CD4-positive, alpha-beta memory T cell (primary cell): ENCODE data around the gene CPPED1. TPM values are rescaled to one million over a fixed set of nuclear protein-coding genes. Genes with fewer than 3 reads are reported as not detected.

Source experiments
- CTCF ChIA-PET: fragments of 350-600 bp; sonication (Branson Sonifier 250); formaldehyde crosslinking; loops from one replicate; lab custom pipeline; 2021; ENCODE audit warnings: inconsistent platforms; ENCODE audit not compliant: partially characterized antibody; lab: Charles Lee
- POLR2A ChIA-PET: fragments of 350-600 bp; sonication (Branson Sonifier 250); formaldehyde crosslinking; loops from one replicate; lab custom pipeline; 2021; ENCODE audit not compliant: partially characterized antibody; lab: Charles Lee
- DNase-seq, 5 donors: peaks; one replicate each; pipeline versions ENCODE4 v3.0.0 to v3.0.0-alpha.2; 2020 to 2022; ENCODE audit warnings: mixed read lengths in 1 of 5
- H3K27ac ChIP-seq: one replicate; pipeline ENCODE4 v1.7.0; 2013; ENCODE audit warnings: low read depth, low read length
- H3K27me3 ChIP-seq: 2 replicates; pipeline ENCODE4 v1.7.0; 2013; ENCODE audit warnings: mild to moderate bottlenecking, low read length, moderate library complexity; ENCODE audit not compliant: insufficient read depth
- H3K36me3 ChIP-seq: 2 replicates; pipeline ENCODE4 v1.7.0; 2013; ENCODE audit warnings: mild to moderate bottlenecking, low read length, moderate library complexity; ENCODE audit not compliant: insufficient read depth
- H3K4me1 ChIP-seq: 2 replicates; pipeline ENCODE4 v1.7.0; 2013; ENCODE audit warnings: mild to moderate bottlenecking, low read length, moderate library complexity; ENCODE audit not compliant: insufficient read depth
- H3K4me3 ChIP-seq, 2 donors: one replicate each; pipeline ENCODE4 v1.7.0; 2013; ENCODE audit warnings: low read length in 2 of 2, mild to moderate bottlenecking in 1 of 2
- H3K9me3 ChIP-seq, 2 donors: one replicate each; pipeline ENCODE4 v1.7.0; 2013; ENCODE audit warnings: low read length in 2 of 2, control low read depth in 1 of 2; ENCODE audit not compliant: control insufficient read depth in 1 of 2
- H3K27ac Mint-ChIP-seq, 7 donors: one replicate each; pipeline ENCODE4 v1.8.0; 2020 to 2021; ENCODE audit warnings: mixed read lengths in 7 of 7, mild to moderate bottlenecking in 6 of 7, inconsistent platforms in 3 of 7, moderate library complexity in 3 of 7
- H3K27me3 Mint-ChIP-seq, 2 donors: one replicate each; pipeline ENCODE4 v1.8.0; 2020 to 2021; ENCODE audit warnings: mixed read lengths in 2 of 2
- H3K36me3 Mint-ChIP-seq, 2 donors: one replicate each; pipeline ENCODE4 v1.8.0; 2020 to 2021; ENCODE audit warnings: mixed read lengths in 2 of 2, inconsistent platforms in 1 of 2, mild to moderate bottlenecking in 1 of 2
- H3K4me1 Mint-ChIP-seq, 4 donors: one replicate each; pipeline ENCODE4 v1.8.0; 2020 to 2021; ENCODE audit warnings: mixed read lengths in 4 of 4, mild to moderate bottlenecking in 1 of 4
- H3K4me3 Mint-ChIP-seq, 8 donors: one replicate each; pipeline ENCODE4 v1.8.0; 2020 to 2021; ENCODE audit warnings: mixed read lengths in 8 of 8, mild to moderate bottlenecking in 7 of 8, moderate library complexity in 6 of 8, inconsistent platforms in 3 of 8
- H3K9me3 Mint-ChIP-seq, 8 donors: one replicate each; pipeline ENCODE4 v1.8.0; 2020 to 2021; ENCODE audit warnings: mixed read lengths in 8 of 8, mild to moderate bottlenecking in 5 of 8, inconsistent platforms in 3 of 8, moderate library complexity in 1 of 8
- intact Hi-C: fragments of 100-400 bp; cut with micrococcal nuclease; formaldehyde crosslinking; loops from one replicate; pipeline ENCODE4 v1.15.1; 2023
- polyA plus RNA-seq, 2 donors: library from polyadenylated mRNA; unstranded; fragments of 300-500 nt; fragmentation: Illumina TruSeq; gene quantifications; one replicate each; pipeline ENCODE4 v1.2.3, GENCODE V29; 2021
- total RNA-seq, 2 experiments: library from RNA; stranded (reverse); gene quantifications; one replicate each; pipeline ENCODE4 v1.2.3, GENCODE V29; 2021

Gene CPPED1, protein sequence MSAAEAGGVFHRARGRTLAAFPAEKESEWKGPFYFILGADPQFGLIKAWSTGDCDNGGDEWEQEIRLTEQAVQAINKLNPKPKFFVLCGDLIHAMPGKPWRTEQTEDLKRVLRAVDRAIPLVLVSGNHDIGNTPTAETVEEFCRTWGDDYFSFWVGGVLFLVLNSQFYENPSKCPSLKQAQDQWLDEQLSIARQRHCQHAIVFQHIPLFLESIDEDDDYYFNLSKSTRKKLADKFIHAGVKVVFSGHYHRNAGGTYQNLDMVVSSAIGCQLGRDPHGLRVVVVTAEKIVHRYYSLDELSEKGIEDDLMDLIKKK
- total RNA-seq: 1 to 10 TPM; 7.6 to 7.9 TPM
- 10 to 100 TPM in 1 of 2 donors, 1 to 10 TPM in 1; 9.9 to 12.2 TPM for polyA plus RNA-seq

DNA sequence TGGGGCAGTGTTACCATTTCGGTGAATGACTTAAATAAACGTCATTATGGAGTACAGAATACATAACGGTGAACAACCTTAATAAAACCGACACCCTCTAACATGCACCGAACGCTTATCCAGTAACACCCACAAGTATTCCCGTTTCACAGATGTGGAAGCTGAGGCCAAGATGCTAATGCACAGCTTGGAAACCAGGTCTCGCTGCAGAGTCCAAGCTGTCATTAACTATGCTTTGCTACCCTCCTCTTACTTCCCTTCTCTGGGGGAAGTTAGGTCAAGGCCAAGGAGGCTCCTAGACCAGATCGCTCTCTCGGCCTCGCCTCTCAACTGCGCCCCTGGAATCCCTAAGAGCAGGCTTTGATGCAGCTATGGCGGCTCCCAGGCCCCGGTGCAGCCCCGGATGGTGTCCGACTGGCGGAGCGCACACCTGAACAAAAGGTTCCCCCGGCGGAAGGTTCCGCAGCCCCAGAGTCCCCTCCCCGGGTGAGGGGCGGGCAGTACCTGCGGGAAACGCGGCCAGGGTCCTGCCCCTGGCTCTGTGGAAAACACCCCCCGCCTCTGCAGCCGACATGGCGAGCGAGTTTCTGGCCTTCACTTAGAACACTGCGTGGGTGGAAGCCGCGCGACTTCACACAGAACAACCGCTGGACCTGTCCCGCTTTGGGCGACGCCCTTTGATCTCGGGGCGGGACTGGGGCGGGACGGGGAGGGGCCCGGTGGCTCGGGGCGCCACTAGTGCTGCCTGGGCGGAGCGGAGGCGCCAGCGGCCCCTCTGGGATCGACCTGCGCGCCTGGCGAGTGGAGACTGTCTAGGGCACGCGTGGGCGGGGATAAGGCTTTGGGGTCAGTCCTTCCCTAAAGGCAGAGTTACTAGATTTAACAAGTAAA is at the start of gene CPPED1:
TSS of gene CPPED1 (minus strand) at position 685 of the 891 bp plus-strand sequence. CDS start at position 574, 111 bp downstream.
- peaks cover 0 to 2% of the 10 kb centered on the region in 2 donors for H3K27me3 Mint-ChIP-seq
- ChIA-PET POLR2A (interaction anchor here (0.5 to 2.2 kb wide), 9 partner anchors 14 to 1861 kb away, joined by 3 to 8 read pairs (median 3); partner anchors contain the start of genes CLEC16A, DEXI and SNX29), CTCF (interaction anchor here (0.6 to 1.5 kb wide), 3 partner anchors 13 to 228 kb away, joined by 3 to 4 read pairs (median 3); no protein-coding TSS in a partner anchor)
- Histone ChIP-seq H3K4me1 (peaks cover 18% of the 10 kb centered on the region), H3K27ac (peak within 1 kb of the TSS; percentile 68), H3K36me3 (no peaks in the 10 kb centered on the region), H3K4me3 (peak within 1 kb of the TSS; percentile 68 to 83), H3K9me3 (no peaks in the 10 kb centered on the region), H3K27me3 (no peaks in the 10 kb centered on the region)
- peak within 1 kb of the TSS; percentile 90 to 97 (median 95) for H3K27ac Mint-ChIP-seq
- intact Hi-C loops: loop anchor here (5.0 kb wide), 2 partner anchors 721 to 886 kb away; partner anchors contain the start of gene GSPT1
- H3K4me1 Mint-ChIP-seq: peaks cover 15 to 36% (median 20%) of the 10 kb centered on the region in 4 donors
- H3K9me3 Mint-ChIP-seq: peaks cover 0 to 2% (median 0%) of the 10 kb centered on the region in 8 donors
- DNase-seq: peak; percentile 88 to 95 (median 91)
- H3K36me3 Mint-ChIP-seq: peaks cover 6 to 8% of the 10 kb centered on the region in 2 donors
- peak within 1 kb of the TSS; percentile 91 to 97 (median 94) for H3K4me3 Mint-ChIP-seq

DNA sequence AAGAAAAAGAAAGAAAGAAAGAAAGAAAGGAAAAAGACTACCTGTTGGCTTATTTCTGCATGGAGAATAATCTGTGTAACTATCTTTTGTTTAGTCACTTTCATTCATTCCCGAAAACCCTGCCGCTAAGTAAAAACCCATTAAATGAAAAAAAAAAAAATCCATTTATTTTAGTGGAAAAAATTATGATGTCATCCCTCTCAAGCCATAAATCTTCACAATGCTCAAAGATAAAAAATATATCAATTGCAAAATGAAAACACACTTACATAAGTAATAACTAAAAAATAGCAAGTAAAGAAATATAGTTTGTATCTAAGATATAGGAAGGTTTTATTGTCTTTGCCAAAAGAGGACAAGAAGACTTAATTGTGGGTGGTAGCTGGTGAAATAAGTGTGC is 46.5 kb upstream of the CPPED1 start:
- H3K4me1 Mint-ChIP-seq: no peaks in the 10 kb centered on the region
- POLR2A ChIA-PET: no interaction called here

GRCh38 chr16:12846592-12846991 is 42.9 kb upstream of the CPPED1 start:
- ChIA-PET POLR2A (no interaction called here), CTCF (no interaction called here)
- no peaks in the 10 kb centered on the region for H3K4me1 Mint-ChIP-seq
- no peaks in the 10 kb centered on the region for H3K9me3 ChIP-seq
- H3K27ac ChIP-seq: no peak overlapping the region
- intact Hi-C loops: no loop called here
- H3K4me3 ChIP-seq: no peak overlapping the region
- no peak overlapping the region for H3K27ac Mint-ChIP-seq
- H3K27me3 Mint-ChIP-seq: peaks cover 4 to 7% of the 10 kb centered on the region in 2 donors
- H3K4me1 ChIP-seq: no peaks in the 10 kb centered on the region
- H3K27me3 ChIP-seq: no peaks in the 10 kb centered on the region
- H3K4me3 Mint-ChIP-seq: no peak overlapping the region
- no peak for DNase-seq
- no peaks in the 10 kb centered on the region for H3K36me3 ChIP-seq
- H3K9me3 Mint-ChIP-seq: peaks cover 0 to 3% (median 0%) of the 10 kb centered on the region in 8 donors
- H3K36me3 Mint-ChIP-seq: no peaks in the 10 kb centered on the region

More for the DNA sequence above, 46.5 kb upstream of the CPPED1 start:
- no peaks in the 10 kb centered on the region for H3K9me3 ChIP-seq
- no peak for DNase-seq
- no peaks in the 10 kb centered on the region for H3K4me1 ChIP-seq
- H3K4me3 ChIP-seq: no peak overlapping the region
- CTCF ChIA-PET: no interaction called here
- Mint-ChIP-seq H3K4me3 (no peak overlapping the region), H3K9me3 (no peaks in the 10 kb centered on the region), H3K36me3 (no peaks in the 10 kb centered on the region), H3K27ac (no peak overlapping the region), H3K27me3 (peaks cover 4 to 7% of the 10 kb centered on the region in 2 donors)
- no peak overlapping the region for H3K27ac ChIP-seq
- no peaks in the 10 kb centered on the region for H3K36me3 ChIP-seq
- no peaks in the 10 kb centered on the region for H3K27me3 ChIP-seq
- intact Hi-C loops: no loop called here

GRCh38 chr16:12845282-12845681 is 41.6 kb upstream of the CPPED1 start:
- CTCF ChIA-PET: no interaction called here
- no peaks in the 10 kb centered on the region for H3K27me3 ChIP-seq
- Mint-ChIP-seq H3K4me3 (no peak overlapping the region), H3K27me3 (peaks cover 1 to 7% of the 10 kb centered on the region in 2 donors), H3K27ac (no peak overlapping the region), H3K36me3 (no peaks in the 10 kb centered on the region), H3K4me1 (no peaks in the 10 kb centered on the region), H3K9me3 (peaks cover 0 to 4% (median 0%) of the 10 kb centered on the region in 8 donors)
- POLR2A ChIA-PET: no interaction called here
- H3K27ac ChIP-seq: no peak overlapping the region
- no peak overlapping the region for H3K4me3 ChIP-seq
- no peaks in the 10 kb centered on the region for H3K4me1 ChIP-seq
- intact Hi-C loops: no loop called here
- no peaks in the 10 kb centered on the region for H3K9me3 ChIP-seq
- H3K36me3 ChIP-seq: no peaks in the 10 kb centered on the region
- no peak for DNase-seq

DNA sequence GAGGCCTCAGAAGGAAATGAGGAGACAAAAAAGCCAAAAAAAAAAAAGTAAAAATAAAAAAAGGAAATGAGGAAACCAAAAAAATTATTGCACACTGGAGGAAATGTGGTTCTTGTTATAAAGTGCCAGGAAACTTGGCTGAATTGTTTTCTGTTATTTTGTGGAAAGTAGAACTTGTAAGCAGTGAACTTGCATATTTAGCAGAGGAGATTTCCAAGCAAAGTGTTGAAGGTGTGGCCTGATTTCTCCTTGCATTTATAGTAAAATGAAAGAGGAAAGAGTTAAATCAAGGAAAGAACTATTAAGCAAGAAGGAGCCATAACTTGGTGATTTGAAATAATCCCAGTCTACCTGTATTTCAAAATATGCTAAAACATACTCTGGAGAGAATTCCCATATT is 34.1 kb upstream of the CPPED1 start:
- peaks cover 0 to 1% of the 10 kb centered on the region in 2 donors for H3K36me3 Mint-ChIP-seq
- no peaks in the 10 kb centered on the region for H3K9me3 ChIP-seq
- DNase-seq: no peak
- H3K4me1 ChIP-seq: no peaks in the 10 kb centered on the region
- intact Hi-C loops: no loop called here
- peaks cover 0 to 1% (median 0%) of the 10 kb centered on the region in 4 donors for H3K4me1 Mint-ChIP-seq
- H3K36me3 ChIP-seq: no peaks in the 10 kb centered on the region
- H3K9me3 Mint-ChIP-seq: peaks cover 0 to 12% (median 5%) of the 10 kb centered on the region in 8 donors
- CTCF ChIA-PET: no interaction called here
- H3K4me3 ChIP-seq: no peak overlapping the region
- POLR2A ChIA-PET: no interaction called here
- no peaks in the 10 kb centered on the region for H3K27me3 ChIP-seq
- H3K27ac ChIP-seq: no peak overlapping the region
- no peak overlapping the region for H3K27ac Mint-ChIP-seq
- no peak overlapping the region for H3K4me3 Mint-ChIP-seq
- H3K27me3 Mint-ChIP-seq: peaks cover 14 to 18% of the 10 kb centered on the region in 2 donors

DNA sequence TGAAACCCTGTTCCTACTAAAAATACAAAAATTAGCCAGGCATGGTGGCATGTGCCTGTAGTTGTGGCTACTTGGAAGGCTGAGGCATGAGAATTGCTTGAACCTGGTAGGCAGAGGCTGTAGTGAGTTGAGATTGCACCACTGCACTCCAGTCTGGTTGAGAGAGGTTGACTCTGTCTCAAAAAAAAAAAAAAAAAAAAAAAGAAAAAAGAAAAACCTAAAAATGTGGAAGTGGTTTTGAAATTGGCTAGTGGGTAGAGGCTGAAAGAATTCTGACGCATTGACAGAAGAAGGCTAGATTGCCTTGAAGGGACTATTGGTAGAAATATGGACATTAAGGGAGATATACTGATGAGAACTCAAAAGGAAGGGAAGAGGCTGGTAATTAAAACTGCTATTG is 33.6 kb upstream of the CPPED1 start:
- Mint-ChIP-seq H3K9me3 (peaks cover 0 to 12% (median 5%) of the 10 kb centered on the region in 8 donors), H3K36me3 (peaks cover 0 to 1% of the 10 kb centered on the region in 2 donors), H3K4me1 (peaks cover 0 to 1% (median 0%) of the 10 kb centered on the region in 4 donors), H3K4me3 (no peak overlapping the region), H3K27ac (no peak overlapping the region), H3K27me3 (peaks cover 14 to 20% of the 10 kb centered on the region in 2 donors)
- H3K27ac ChIP-seq: no peak overlapping the region
- H3K4me1 ChIP-seq: no peaks in the 10 kb centered on the region
- no peak overlapping the region for H3K4me3 ChIP-seq
- CTCF ChIA-PET: no interaction called here
- DNase-seq: no peak
- no peaks in the 10 kb centered on the region for H3K9me3 ChIP-seq
- no peaks in the 10 kb centered on the region for H3K36me3 ChIP-seq
- POLR2A ChIA-PET: no interaction called here
- no peaks in the 10 kb centered on the region for H3K27me3 ChIP-seq
- intact Hi-C loops: no loop called here
